ENCODE measurements around the gene FANCC. TPM values are rescaled to one million over a fixed set of nuclear protein-coding genes. Genes with fewer than 3 reads are reported as not detected.

FANCC gene
- total RNA-seq, 4 donors from 2014 or later: 3.4 to 12.2 (median 5.6) TPM

DNA sequence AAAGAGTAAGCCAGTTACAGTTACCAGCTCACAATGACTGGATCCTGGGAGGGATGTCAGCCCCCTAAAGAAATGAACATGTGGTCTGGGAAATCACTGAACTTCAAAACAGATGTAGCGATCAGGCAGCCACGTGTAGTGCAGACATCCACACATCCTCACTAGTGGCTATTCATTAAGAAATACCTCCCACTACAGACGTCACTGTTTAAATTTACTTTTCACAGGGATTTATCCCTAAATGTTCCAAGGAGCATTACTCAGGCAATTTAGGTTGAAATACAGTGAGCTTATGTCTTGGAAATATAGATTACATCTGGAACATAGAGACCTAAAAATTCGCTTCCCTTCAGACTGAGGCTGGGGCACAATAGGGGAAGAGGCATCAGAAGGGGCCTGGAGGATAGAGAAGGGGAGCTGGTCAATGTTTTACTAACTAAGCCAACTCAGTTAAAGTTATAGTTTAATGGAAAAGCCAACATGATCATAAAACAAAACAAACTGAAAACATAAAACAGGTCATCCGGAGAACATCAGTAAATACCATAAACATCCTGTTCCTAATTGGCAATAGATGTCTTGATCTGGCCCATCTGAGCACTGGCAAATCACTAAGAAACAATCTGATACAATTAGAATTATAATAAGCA is 92.3 kb downstream of the FANCC start:
- no peak for TF ChIP-seq CTCF (IDR thresholded peaks at IDR 0.05; ENCODE audit: low read depth)

- no peak for TF ChIP-seq CTCF (IDR thresholded peaks at IDR 0.05; ENCODE audit: low read depth)
These were observed 93.0 kb downstream of the FANCC start for GRCh38 chr9:95224376-95225019.

GRCh38 chr9:95218773-95219172 is 98.7 kb downstream of the FANCC start:
- TF ChIP-seq CTCF (IDR thresholded peaks at IDR 0.05; ENCODE audit: low read depth): no peak

- TF ChIP-seq CTCF (IDR thresholded peaks at IDR 0.05; ENCODE audit: low read depth): no peak
These were observed 99.6 kb downstream of the FANCC start for GRCh38 chr9:95217936-95218335.

DNA sequence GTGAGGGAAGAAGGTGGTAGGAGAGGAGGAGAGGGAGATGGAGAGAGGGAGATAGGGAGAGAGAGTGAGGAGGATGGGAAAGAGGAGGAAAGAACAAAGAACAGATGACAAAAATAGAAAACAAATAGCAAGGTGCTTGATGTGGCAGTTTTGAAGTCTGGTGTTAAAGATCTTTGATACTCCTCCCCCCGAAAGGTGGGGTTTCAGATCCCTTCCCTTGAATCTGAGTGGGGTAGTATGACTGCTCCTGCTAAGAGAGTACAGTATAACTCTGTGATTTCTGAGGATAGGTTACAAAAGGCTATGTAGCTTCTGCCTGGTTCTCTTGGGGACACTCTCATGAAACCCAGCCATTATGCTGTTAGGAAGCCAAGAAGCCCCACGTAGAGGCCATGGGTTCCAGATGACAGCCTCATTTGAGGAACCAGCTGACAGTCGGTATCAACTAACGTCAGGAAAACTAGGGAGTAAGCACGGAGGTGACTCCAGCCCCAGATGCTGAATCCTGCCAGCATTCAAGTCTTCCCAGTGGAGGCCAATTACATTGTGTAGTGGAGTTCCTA is 102.1 kb downstream of the FANCC start:
- no peak for TF ChIP-seq CTCF (IDR thresholded peaks at IDR 0.05; ENCODE audit: low read depth)

DNA sequence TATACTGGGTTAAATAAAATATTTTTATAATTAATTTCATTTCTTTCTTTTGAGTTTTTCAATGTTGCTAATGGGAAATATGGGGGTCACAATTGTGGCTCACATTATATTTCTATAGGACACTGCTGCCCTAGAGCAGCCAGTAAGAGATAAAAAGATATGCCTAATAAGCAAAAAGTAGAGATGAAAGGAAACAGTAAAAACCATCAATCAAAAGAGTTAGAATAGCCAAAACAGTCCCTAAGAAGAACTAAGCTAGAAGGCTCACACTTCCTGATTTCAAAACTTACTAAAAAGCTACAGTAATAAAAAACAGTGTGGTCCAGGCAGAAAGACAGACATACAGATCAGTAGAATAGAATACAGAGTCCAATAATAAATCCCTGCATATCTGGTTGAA is 104.4 kb downstream of the FANCC start:
- no peak for TF ChIP-seq CTCF (IDR thresholded peaks at IDR 0.05; ENCODE audit: low read depth)

- no peak for TF ChIP-seq CTCF (IDR thresholded peaks at IDR 0.05; ENCODE audit: low read depth)
These were observed 106.5 kb downstream of the FANCC start for GRCh38 chr9:95211028-95211427.

Data from subcutaneous adipose tissue (tissue), 4 donors.